CD4-positive, alpha-beta T cell treated with Interleukin-4 for 1 hour (primary cell): ENCODE measurements around the gene MRGPRF.
"Not testable (repeated sequence)": the region's sequence is repeated elsewhere in the genome, so short reads cannot be mapped to it uniquely, and the experiment has no call there.

Experiments used
- DNase-seq, 2 donors: peaks; one replicate each; pipeline ENCODE4 v3.0.0-alpha.2; 2020 to 2022

Gene MRGPRF

DNA sequence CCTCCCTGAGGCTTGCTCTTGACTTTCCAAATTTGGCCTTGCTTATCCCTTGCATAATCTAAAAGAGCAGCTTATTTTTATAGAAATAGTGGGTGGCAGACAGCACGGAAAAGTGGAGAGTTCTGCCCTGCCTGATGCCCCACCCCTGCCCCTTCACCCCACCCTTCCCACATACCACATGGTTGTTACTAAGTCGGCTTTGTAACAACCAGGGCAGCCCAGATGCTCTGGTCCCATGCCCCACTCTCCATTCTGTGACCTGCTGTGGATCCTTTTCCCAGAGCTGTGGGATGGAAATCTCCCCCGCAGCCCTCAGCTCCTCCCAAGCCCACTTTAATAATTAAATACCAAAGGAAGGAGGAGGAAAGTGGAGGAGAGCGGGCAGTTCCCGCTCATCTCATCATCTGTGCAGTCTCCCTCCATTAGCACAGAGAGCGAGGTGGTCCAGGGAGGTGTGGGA is 10.9 kb downstream of the MRGPRF start:
- no peak for DNase-seq

- no peak for DNase-seq
Measured at GRCh38 chr11:69001243-69002081, 11.6 kb downstream of the MRGPRF start.

- DNase-seq, result no peak
Measured at GRCh38 chr11:69000831-69001242, 12.2 kb downstream of the MRGPRF start.

DNA sequence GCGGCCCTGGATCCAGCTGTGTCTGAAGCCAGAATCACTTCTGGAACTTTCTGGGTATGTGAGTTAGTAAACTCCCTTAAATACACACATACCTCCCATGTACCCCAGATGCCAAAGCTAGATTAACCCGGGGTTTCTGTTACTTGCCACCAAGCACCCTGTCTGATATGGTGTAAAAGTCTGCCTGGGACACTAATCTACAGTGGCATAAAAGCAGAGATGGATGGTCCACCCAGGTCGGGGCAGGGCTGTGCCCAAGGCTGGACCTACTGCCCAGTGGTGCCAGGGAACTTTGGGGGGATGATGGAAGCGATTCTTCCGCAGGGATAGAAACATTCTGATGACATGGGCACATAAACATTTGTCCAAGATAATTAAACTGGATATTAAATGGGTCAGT is 12.7 kb downstream of the MRGPRF start:
- no peak for DNase-seq

DNA sequence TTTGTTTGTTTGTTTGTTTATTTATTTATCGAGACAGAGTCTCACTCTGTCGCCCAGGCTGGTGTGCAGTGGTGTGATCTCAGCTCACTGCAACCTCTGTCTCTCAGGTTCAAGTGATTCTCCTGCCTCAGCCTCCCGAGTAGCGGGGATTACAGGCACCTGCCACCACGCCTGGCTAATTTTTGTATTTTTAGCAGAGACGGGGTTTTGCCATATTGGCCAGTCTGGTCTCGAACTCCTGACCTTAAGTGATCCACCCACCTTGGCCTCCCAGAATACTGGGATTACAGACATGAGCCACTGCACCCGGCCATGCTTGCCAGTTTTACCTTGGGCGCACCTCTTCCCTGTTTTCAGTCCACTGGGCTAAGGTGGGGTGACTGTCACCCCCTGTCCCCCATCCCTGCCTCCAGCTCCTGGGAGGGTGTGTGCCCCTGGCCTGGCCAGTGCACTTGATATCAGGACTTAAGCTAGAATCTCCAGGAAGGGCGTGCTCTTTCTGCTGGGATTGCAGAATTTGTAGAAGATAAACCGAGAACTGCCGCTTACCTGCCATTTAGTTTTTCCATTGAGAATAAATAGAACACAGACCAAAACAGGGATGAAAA is 13.2 kb downstream of the MRGPRF start:
- DNase-seq, result not testable (repeated sequence)

GRCh38 chr11:68999093-68999747 is 13.8 kb downstream of the MRGPRF start:
- no peak for DNase-seq

- no peak for DNase-seq
Measured at GRCh38 chr11:68998390-68998911, 14.6 kb downstream of the MRGPRF start.

GRCh38 chr11:68997995-68998348 is 15.1 kb downstream of the MRGPRF start:
- DNase-seq, result no peak

DNA sequence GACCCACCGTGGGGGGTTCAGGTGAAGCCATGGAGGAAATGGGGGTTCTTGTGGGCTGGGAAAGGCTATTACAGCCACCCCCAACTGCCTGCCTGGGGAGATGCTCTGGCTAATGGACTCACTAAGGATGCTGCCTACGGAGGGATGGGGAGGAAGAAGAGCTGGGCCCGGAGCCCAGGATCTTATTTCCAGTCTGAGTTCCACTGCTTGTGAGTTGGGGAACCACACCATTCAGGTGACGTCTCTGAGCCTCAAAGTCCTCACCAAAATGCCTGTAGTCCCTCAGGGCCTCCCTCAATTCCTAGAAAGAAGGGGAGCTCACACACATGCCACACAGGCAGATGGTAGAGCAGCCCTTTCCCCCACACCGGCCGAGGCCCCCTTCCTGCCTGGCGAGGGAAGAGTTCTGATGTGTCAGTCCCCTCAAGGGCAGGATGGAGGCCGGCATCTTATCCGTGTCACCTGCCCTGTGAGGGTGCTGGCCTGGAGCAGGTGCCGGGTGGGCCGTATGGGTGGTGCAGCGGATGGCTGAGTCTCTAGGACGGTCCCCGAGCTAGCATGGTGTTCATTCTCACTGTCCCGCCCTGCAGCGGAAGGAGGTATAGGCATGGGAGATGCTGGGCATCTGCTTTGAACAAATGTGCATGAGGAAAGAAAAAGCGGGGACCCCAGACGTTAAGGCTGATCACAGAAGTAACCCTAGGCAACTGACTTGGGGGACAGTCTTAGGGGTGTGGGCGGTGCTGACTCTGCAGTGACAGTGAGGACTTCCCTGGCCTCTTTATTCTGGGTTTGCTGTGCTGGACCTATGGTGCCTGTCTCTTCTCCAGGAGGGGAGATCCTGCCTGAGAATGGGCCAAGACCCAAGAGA is 15.7 kb downstream of the MRGPRF start:
- DNase-seq, result no peak

DNA sequence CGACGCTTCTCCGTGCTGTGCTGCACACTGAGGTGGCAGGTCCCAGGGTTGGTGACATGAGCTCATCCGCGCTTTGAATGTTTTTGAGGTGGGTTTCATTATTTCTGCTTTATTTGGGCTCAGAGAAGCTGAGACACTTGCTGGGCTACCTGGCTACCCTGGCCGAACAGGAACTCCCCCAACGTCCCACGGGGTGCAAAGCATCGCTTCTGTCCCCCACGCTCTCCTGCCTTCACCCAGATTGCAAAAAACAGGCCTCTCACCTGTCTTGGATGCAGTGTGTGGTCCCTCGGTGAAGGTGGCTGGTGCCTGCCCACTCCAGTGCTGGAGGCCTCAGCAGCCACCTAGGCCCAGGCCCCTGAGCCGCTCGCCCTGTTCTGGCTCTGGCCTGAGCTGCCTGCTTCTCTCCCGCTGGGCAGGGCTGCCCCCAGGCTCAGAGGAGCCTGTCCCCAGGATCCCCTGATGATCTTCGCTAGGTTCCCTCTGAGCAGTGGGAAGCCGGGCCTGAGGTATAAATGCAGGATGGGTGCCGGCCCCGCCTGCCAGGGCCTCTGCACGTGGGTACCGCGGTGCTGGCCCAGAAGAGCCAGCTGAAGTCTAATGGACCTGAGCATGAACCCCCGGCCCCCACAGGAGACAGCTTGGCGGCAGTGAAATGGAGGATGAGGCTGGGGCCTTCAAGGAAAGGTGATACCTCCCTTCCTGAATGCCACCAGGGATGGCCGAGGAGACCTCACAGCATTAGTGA is 16.5 kb downstream of the MRGPRF start:
- no peak for DNase-seq

DNA sequence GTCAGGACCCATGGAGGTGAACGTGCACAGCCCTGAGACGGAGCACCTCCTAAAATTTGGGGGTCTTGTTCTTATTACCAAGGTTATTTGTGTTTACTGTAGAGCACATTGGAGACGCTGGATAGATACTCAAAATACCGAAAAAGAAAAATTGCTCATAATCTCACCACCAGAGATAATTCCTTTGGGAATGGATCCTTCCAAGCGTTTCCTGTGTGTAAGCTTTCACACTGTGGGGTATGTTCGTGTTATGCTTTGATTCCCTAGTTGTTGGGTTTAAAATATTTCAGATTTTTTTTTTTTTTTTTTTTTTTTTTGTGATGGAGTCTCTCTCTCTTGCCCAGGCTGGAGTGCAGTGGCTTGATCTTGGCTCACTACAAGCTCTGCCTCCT is 18.2 kb downstream of the MRGPRF start:
- DNase-seq, result no peak

DNA sequence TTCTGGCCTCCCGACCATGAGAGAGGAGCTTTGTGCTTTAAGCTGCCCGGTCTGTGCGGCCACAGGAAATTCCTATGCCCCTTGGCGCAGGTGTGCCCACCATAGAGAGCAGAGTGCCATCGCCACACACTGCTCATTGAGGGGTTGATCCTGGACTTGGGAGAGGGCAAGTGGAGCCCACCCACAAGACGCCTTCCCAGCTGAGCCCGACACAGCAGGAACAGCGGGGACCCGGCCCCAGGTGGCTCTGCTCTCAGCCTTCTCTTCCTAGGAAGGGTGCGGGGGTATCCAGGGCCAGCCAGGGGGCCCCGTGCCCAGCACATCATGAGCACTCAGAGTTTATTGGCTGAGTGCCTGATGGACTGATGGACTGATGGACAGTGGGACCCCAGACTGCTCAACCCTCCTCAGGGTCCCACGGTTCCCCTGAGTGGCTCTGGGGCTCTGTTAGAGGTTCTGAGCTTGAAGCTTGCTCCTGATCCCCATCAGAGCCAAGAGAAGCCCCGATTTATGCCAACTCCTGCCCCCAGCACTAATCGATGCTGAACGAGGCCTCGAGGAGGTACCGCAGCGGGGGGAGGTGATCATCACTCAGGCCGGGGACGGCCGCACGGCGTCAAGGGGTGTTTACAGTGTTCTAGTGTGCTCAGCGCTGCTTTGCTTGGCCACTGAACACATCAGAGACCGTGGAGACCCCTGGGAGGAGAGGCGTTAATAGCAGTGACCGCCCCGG is 18.7 kb downstream of the MRGPRF start:
- DNase-seq, result no peak

GRCh38 chr11:68993546-68993945 is 19.5 kb downstream of the MRGPRF start:
- no peak for DNase-seq

- DNase-seq, result no peak
Measured at GRCh38 chr11:68992743-68993255, 20.2 kb downstream of the MRGPRF start.

GRCh38 chr11:68990995-68991780 is 21.9 kb downstream of the MRGPRF start:
- DNase-seq, result no peak

- DNase-seq, result no peak
Measured at GRCh38 chr11:68989936-68990606, 23.0 kb downstream of the MRGPRF start.

GRCh38 chr11:68988491-68988890 is 24.6 kb downstream of the MRGPRF start:
- DNase-seq, result no peak

DNA sequence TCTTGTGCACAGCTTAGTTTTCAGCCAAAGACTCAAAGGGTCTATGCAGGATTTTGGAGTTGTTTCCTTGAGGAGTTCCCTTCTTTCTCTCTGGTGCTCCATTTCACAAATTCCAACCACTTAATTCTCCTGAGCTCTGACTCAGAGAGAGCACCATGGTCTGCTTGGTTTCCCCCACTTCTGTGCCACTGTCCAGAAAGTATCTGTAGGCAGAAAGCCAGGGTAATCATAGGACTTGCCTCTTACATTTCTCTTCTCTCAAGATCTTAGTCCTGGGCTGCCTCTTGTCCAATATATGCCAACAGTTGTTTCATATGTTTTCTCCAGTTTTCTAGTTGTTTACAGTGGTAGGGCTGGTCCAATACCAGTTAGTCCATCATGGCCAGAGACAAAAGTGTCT is 25.8 kb downstream of the MRGPRF start:
- no peak for DNase-seq

- no peak for DNase-seq
Measured at GRCh38 chr11:68983801-68984200, 29.2 kb downstream of the MRGPRF start.

DNA sequence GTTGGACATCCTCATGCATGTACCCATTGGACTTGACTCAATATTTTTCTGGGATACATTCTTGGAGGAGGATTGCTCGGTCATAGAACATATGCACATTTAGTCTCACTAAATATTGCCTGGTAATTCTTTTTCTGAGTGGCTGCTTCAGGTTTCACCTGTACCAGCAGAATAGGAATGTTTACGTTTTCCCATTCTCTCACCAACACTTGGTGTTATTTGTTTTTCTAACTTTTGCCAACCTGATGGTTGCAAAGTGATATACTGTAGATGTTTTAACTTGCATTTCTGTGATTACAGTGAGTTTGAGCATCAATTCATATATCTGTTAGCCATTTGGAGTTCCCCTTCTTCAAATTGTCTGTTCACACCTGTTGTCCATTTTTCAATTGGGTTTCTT is 30.9 kb downstream of the MRGPRF start:
- no peak for DNase-seq
